Kidney (tissue), 14 donors: ENCODE measurements around the gene SUPT6H. TPM values are rescaled to one million over a fixed set of nuclear protein-coding genes. Genes with fewer than 3 reads are reported as not detected.

Source experiments
- DNase-seq, 5 donors: peaks; one replicate each; pipeline ENCODE4 v3.0.0-alpha.2; 2013 to 2020
- FAIRE-seq: peaks from 2 replicates; lab custom pipeline; 2012; peaks lifted over from hg19 to GRCh38; lab: Jason Lieb, UNC
- H3K27ac ChIP-seq, 2 donors: one replicate each; pipeline ENCODE4 v1.7.0; 2013; ENCODE audit warnings: low read depth in 2 of 2, low read length in 2 of 2, inconsistent platforms in 1 of 2
- H3K27me3 ChIP-seq: one replicate; pipeline ENCODE4 v1.7.1; 2013; ENCODE audit warnings: low read length, inconsistent platforms; ENCODE audit not compliant: control insufficient read depth, insufficient read depth
- H3K36me3 ChIP-seq, 3 donors: one replicate each; pipeline versions ENCODE4 v1.7.0 to v1.7.1; 2013; ENCODE audit warnings: low read length in 3 of 3, control low read depth in 1 of 3, inconsistent platforms in 1 of 3; ENCODE audit not compliant: insufficient read depth in 3 of 3, control insufficient read depth in 2 of 3
- H3K4me1 ChIP-seq, 3 donors: one replicate each; pipeline versions ENCODE4 v1.7.0 to v1.7.1; 2013; ENCODE audit warnings: low read length in 3 of 3, inconsistent platforms in 1 of 3, low read depth in 1 of 3; ENCODE audit not compliant: control insufficient read depth in 2 of 3, insufficient read depth in 2 of 3
- H3K4me3 ChIP-seq, 3 donors: one replicate each; pipeline versions ENCODE4 v1.7.0 to v1.8.1; 2013; ENCODE audit warnings: low read length in 3 of 3, control low read depth in 1 of 3, inconsistent platforms in 1 of 3
- H3K9ac ChIP-seq, 3 donors: one replicate each; pipeline versions ENCODE4 v1.7.0 to v1.7.1; 2013; ENCODE audit warnings: low read length in 3 of 3, control low read depth in 1 of 3, inconsistent platforms in 1 of 3
- H3K9me3 ChIP-seq, 3 donors: one replicate each; pipeline versions ENCODE4 v1.7.0 to v1.7.1; 2013; ENCODE audit warnings: low read length in 3 of 3, control low read depth in 1 of 3, inconsistent platforms in 1 of 3; ENCODE audit not compliant: control insufficient read depth in 2 of 3, insufficient read depth in 1 of 3
- intact Hi-C: fragments of 100-400 bp; cut with DNase I; formaldehyde crosslinking; loops from one replicate; pipeline ENCODE4 v1.11.1; 2022
- polyA plus RNA-seq: library from polyadenylated mRNA; stranded (reverse); fragments of 350-450 nt; fragmentation: Illumina TruSeq; extraction: RNeasy Lipid Tissue Mini Kit (QIAGEN cat#74804); gene quantifications from one replicate; pipeline ENCODE4 v1.2.3, GENCODE V29; 2014; ENCODE audit warnings: low read depth, low replicate concordance; ENCODE audit not compliant: insufficient read depth
- total RNA-seq: library from RNA; stranded (reverse); fragmentation: NEBNext Ultra II Directional; extraction: Animal tissue kit (Norgen Biotek cat#: 25700); gene quantifications from one replicate; pipeline ENCODE4 v1.2.1, GENCODE V29; 2021
- TF ChIP-seq, protein P1 (sequence below): IDR thresholded peaks from 3 replicates; pipeline ENCODE4 v1.5.1; 2012; ENCODE audit warnings: mild to moderate bottlenecking, moderate library complexity, borderline replicate concordance; ENCODE audit not compliant: insufficient read depth; ENCODE audit errors: extremely low read depth
- donor health status: control.
- donor health status: control.
- donor health status: control.
- donor health status: control.
- donor health status: control.
- donor health status: DM: yes; HTN: yes; CAD: no.
- donor health status: Normal renal cell carcinoma (clear cell type).

Gene SUPT6H
- total and polyA plus RNA-seq, 2 donors from 2014 or later = 21.4 to 61.5 TPM

- peak overlapping the region; percentile 89 to 93 for H3K27ac ChIP-seq
- DNase-seq = peak; percentile 97 to 99 (median 98)
- peak overlapping the region; percentile 64 to 86 (median 65) for H3K9ac ChIP-seq
- TF ChIP-seq, protein P1, sequence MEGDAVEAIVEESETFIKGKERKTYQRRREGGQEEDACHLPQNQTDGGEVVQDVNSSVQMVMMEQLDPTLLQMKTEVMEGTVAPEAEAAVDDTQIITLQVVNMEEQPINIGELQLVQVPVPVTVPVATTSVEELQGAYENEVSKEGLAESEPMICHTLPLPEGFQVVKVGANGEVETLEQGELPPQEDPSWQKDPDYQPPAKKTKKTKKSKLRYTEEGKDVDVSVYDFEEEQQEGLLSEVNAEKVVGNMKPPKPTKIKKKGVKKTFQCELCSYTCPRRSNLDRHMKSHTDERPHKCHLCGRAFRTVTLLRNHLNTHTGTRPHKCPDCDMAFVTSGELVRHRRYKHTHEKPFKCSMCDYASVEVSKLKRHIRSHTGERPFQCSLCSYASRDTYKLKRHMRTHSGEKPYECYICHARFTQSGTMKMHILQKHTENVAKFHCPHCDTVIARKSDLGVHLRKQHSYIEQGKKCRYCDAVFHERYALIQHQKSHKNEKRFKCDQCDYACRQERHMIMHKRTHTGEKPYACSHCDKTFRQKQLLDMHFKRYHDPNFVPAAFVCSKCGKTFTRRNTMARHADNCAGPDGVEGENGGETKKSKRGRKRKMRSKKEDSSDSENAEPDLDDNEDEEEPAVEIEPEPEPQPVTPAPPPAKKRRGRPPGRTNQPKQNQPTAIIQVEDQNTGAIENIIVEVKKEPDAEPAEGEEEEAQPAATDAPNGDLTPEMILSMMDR = peak; percentile 2
- H3K36me3 ChIP-seq = peaks cover 0 to 15% (median 5%) of the 10 kb centered on the region in 3 donors
- peaks cover under 1 to 7% (median 1%) of the 10 kb centered on the region in 3 donors for H3K4me1 ChIP-seq
- intact Hi-C loops = no loop called here
- no peaks in the 10 kb centered on the region for H3K9me3 ChIP-seq
- no peaks in the 10 kb centered on the region for H3K27me3 ChIP-seq
- peak overlapping the region; percentile 47 to 78 (median 73) for H3K4me3 ChIP-seq
- no peak for FAIRE-seq
These were observed 49.1 kb downstream of the SUPT6H start for GRCh38 chr17:28710861-28711722.

DNA sequence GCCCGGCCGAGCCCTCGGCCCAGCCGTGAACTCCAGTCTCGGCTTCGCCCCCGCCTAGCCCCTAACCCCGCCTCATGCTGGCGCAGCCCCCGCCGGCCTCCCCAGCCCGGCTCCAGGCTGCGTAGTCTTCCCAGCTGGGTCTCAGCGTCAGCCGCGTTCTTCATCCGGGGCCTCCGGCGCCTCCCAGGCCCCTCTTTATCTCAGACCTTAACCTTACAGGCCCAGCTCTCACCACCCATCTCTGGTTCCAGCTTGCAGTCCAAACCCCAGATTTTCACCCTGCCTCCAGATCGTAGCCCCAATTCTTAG, 49.7 kb downstream of the SUPT6H start, which contains the start of gene PROCA1:
TSS of gene PROCA1 (minus strand) at position 166 of the 309 bp plus-strand sequence. CDS start 228 bp downstream, outside the sequence.
- Histone ChIP-seq H3K9me3 (no peaks in the 10 kb centered on the region), H3K4me3 (peak within 1 kb of the TSS; percentile 47 to 78 (median 73)), H3K27me3 (no peaks in the 10 kb centered on the region), H3K36me3 (peaks cover 0 to 15% (median 5%) of the 10 kb centered on the region in 3 donors), H3K4me1 (peaks cover 4 to 12% (median 6%) of the 10 kb centered on the region in 3 donors), H3K9ac (peak within 1 kb of the TSS; percentile 64 to 86 (median 65)), H3K27ac (peak within 1 kb of the TSS; percentile 89 to 93)
- DNase-seq (peak in 1 of 5 donors; percentile 90), FAIRE-seq (no peak)
- TF ChIP-seq, protein P1 = no peak
- intact Hi-C loops = no loop called here

- peak overlapping the region; percentile 76 to 83 for H3K27ac ChIP-seq
- peaks cover 4 to 17% (median 8%) of the 10 kb centered on the region in 3 donors for H3K4me1 ChIP-seq
- H3K9ac ChIP-seq = peak overlapping the region in 1 of 3 donors; percentile 59
- H3K27me3 ChIP-seq = no peaks in the 10 kb centered on the region
- TF ChIP-seq, protein P1 = no peak
- FAIRE-seq (no peak), DNase-seq (peak; percentile 21 to 88 (median 51))
- intact Hi-C loops = no loop called here
- peaks cover 0 to 15% (median 5%) of the 10 kb centered on the region in 3 donors for H3K36me3 ChIP-seq
- H3K9me3 ChIP-seq = no peaks in the 10 kb centered on the region
- peak overlapping the region in 2 of 3 donors; percentile 47 to 51 for H3K4me3 ChIP-seq
These were observed 50.2 kb downstream of the SUPT6H start for GRCh38 chr17:28712032-28712704.
